GM19239 (cell line): ENCODE data around the gene DSC1.
A peak's percentile ranks its signal among the peaks of the same experiment; 100 is the strongest.

Experiments used
- DNase-seq: peaks from one replicate; pipeline ENCODE4 v3.0.0; 2011; ENCODE audit warnings: low spot score; ENCODE audit not compliant: insufficient read length
- FAIRE-seq: peaks from 2 replicates; lab custom pipeline; 2011; peaks lifted over from hg19 to GRCh38; lab: Jason Lieb, UNC

The DSC1 gene

GRCh38 chr18:31116853-31117595, 45.6 kb downstream of the DSC1 start:
- FAIRE-seq, result no peak
- DNase-seq, result no peak

- no peak for DNase-seq
- no peak for FAIRE-seq
These were observed 49.9 kb downstream of the DSC1 start for GRCh38 chr18:31112804-31113203.

- DNase-seq (no peak), FAIRE-seq (no peak)
These were observed 56.9 kb downstream of the DSC1 start for GRCh38 chr18:31105733-31106132.

GRCh38 chr18:31104444-31104843, 58.2 kb downstream of the DSC1 start:
- FAIRE-seq, result no peak
- no peak for DNase-seq

GRCh38 chr18:31103423-31103822, 59.2 kb downstream of the DSC1 start:
- FAIRE-seq, result no peak
- no peak for DNase-seq

- FAIRE-seq, result no peak
- no peak for DNase-seq
These were observed 59.7 kb downstream of the DSC1 start for GRCh38 chr18:31102941-31103340.

- FAIRE-seq, result no peak
- no peak for DNase-seq
These were observed 60.5 kb downstream of the DSC1 start, which contains the start of gene DSC2 for GRCh38 chr18:31102025-31102684. TSS of gene DSC2 (minus strand) at chr18:31102421. CDS start at chr18:31101971, 450 bp downstream.

GRCh38 chr18:31101183-31102024, 61.3 kb downstream of the DSC1 start:
- DNase-seq (peak; percentile 17), FAIRE-seq (no peak)

GRCh38 chr18:31100436-31101182, 62.0 kb downstream of the DSC1 start:
- FAIRE-seq (no peak), DNase-seq (no peak)

- FAIRE-seq, result no peak
These were observed 63.0 kb downstream of the DSC1 start for GRCh38 chr18:31099450-31100230.

GRCh38 chr18:31098878-31099277, 63.8 kb downstream of the DSC1 start:
- FAIRE-seq, result no peak
- DNase-seq, result no peak

More at GRCh38 chr18:31099450-31100230, 63.0 kb downstream of the DSC1 start:
- DNase-seq, result no peak

- no peak for FAIRE-seq
These were observed 65.0 kb downstream of the DSC1 start for GRCh38 chr18:31097666-31098065.

GRCh38 chr18:31093880-31094279, 68.8 kb downstream of the DSC1 start:
- no peak for DNase-seq
- no peak for FAIRE-seq

More at GRCh38 chr18:31097666-31098065, 65.0 kb downstream of the DSC1 start:
- DNase-seq, result no peak

- DNase-seq (no peak), FAIRE-seq (no peak)
These were observed 69.4 kb downstream of the DSC1 start for GRCh38 chr18:31093294-31093693.

- FAIRE-seq, result no peak
- DNase-seq, result no peak
These were observed 71.3 kb downstream of the DSC1 start for GRCh38 chr18:31091350-31091749.

GRCh38 chr18:31088532-31088931, 74.1 kb downstream of the DSC1 start:
- FAIRE-seq, result no peak

GRCh38 chr18:31079973-31080372, 82.7 kb downstream of the DSC1 start:
- no peak for DNase-seq
- FAIRE-seq, result no peak

More at GRCh38 chr18:31088532-31088931, 74.1 kb downstream of the DSC1 start:
- DNase-seq, result no peak
